ENCODE data around the gene CBX3.
A peak's percentile ranks its signal among the peaks of the same experiment; 100 is the strongest.

Gene CBX3

DNA sequence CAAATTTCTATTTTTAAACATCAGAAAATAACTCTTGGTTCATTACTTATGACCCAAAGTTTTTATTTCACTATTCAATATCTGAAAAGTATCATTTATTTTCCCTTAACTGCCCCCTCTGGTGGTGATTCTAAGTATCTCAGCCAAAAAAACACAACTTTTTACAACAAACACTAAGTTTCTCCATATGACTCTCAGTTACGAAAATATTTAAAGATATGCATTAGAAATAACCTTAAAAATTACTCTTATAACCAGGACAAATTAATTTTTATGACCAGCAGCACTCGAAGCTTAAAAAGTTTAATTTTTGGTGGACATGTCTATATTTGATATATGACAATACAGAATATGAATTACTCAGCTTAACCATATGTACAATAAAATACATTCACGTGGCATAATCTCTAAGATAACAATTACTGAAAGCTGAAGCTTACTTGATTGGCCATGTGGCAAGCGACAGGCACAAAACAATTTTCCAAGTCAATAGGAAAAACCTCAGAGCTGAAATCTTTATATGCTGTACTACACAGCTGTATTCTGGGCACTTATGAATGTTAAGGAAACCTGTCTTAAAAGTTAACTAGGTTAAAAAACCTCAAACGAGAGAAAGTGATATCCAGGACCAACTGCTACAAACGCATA lies 3.3 kb upstream of the CBX3 start:
- H3K4me3 Mint-ChIP-seq, result peak overlapping the region; percentile 99
- no peaks in the 10 kb centered on the region for H3K27me3 Mint-ChIP-seq
- peak overlapping the region; percentile 100 for H3K27ac Mint-ChIP-seq
- H3K4me1 Mint-ChIP-seq (ENCODE audit: low read depth), result peaks cover 36% of the 10 kb centered on the region
- intact Hi-C loops (cut with micrococcal nuclease), result no loop called here
- H3K9me3 Mint-ChIP-seq, result no peaks in the 10 kb centered on the region
- H3K36me3 Mint-ChIP-seq (ENCODE audit: low read depth), result peaks cover 80% of the 10 kb centered on the region

GRCh38 chr7:26198781-26199169 lies 2.8 kb upstream of the CBX3 start:
- H3K4me1 Mint-ChIP-seq (ENCODE audit: low read depth), result peaks cover 36% of the 10 kb centered on the region
- peak overlapping the region; percentile 99 for H3K4me3 Mint-ChIP-seq
- H3K27ac Mint-ChIP-seq, result peak overlapping the region; percentile 100
- peaks cover 75% of the 10 kb centered on the region for H3K36me3 Mint-ChIP-seq (ENCODE audit: low read depth)
- H3K27me3 Mint-ChIP-seq, result no peaks in the 10 kb centered on the region
- intact Hi-C loops (cut with micrococcal nuclease), result no loop called here
- no peaks in the 10 kb centered on the region for H3K9me3 Mint-ChIP-seq

GRCh38 chr7:26199301-26200037 lies 2.1 kb upstream of the CBX3 start:
- Mint-ChIP-seq H3K4me1 (ENCODE audit: low read depth) (peaks cover 36% of the 10 kb centered on the region), H3K27me3 (no peaks in the 10 kb centered on the region), H3K9me3 (no peaks in the 10 kb centered on the region), H3K4me3 (peak overlapping the region; percentile 99), H3K27ac (peak overlapping the region; percentile 100), H3K36me3 (ENCODE audit: low read depth) (peaks cover 72% of the 10 kb centered on the region)
- intact Hi-C loops (cut with micrococcal nuclease), result loop anchor here (2.0 to 5.0 kb wide), 4 partner anchors 93 to 302 kb away; partner anchors contain the start of gene SNX10

DNA sequence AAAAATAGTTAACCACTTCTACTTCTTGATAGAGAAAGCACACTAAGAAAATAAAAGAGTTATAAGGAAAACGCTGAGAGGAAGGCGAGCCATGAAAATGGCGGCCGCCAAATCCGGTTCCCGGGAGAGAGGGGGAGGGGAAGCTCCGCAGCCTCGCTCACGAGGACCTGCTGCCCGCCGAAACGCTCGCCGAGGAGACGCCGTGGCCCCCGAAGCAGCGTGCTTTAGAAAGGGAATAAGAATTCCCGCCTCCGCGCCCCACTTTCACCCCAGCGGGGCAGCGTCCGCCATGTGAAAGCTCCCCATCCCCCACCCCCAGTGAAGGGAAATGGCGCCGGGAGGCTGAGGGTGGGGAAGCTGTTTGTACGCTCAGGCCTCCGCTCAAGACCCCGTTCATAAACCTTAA lies 1.5 kb upstream of the CBX3 start:
- peak overlapping the region; percentile 100 for H3K27ac Mint-ChIP-seq
- intact Hi-C loops (cut with micrococcal nuclease), result loop anchor here (2.0 to 5.0 kb wide), 4 partner anchors 92 to 303 kb away; partner anchors contain the start of gene SNX10
- peaks cover 37% of the 10 kb centered on the region for H3K4me1 Mint-ChIP-seq (ENCODE audit: low read depth)
- H3K36me3 Mint-ChIP-seq (ENCODE audit: low read depth), result peaks cover 72% of the 10 kb centered on the region
- H3K4me3 Mint-ChIP-seq, result peak overlapping the region; percentile 99
- H3K27me3 Mint-ChIP-seq, result no peaks in the 10 kb centered on the region
- no peaks in the 10 kb centered on the region for H3K9me3 Mint-ChIP-seq

- peak within 1 kb of the TSS; percentile 99 for H3K4me3 Mint-ChIP-seq
- no peaks in the 10 kb centered on the region for H3K9me3 Mint-ChIP-seq
- peak within 1 kb of the TSS; percentile 100 for H3K27ac Mint-ChIP-seq
- intact Hi-C loops (cut with micrococcal nuclease), result loop anchor here (2.0 to 5.0 kb wide), 4 partner anchors 92 to 303 kb away; partner anchors contain the start of gene SNX10
- H3K36me3 Mint-ChIP-seq (ENCODE audit: low read depth), result peaks cover 72% of the 10 kb centered on the region
- H3K4me1 Mint-ChIP-seq (ENCODE audit: low read depth), result peaks cover 42% of the 10 kb centered on the region
- H3K27me3 Mint-ChIP-seq, result no peaks in the 10 kb centered on the region
Observed at GRCh38 chr7:26200444-26201246, 900 bp upstream of the CBX3 start, which contains the start of gene HNRNPA2B1. HNRNPA2B1 (minus strand) TSS chr7:26200746; CDS start chr7:26200577, 169 bp downstream.

DNA sequence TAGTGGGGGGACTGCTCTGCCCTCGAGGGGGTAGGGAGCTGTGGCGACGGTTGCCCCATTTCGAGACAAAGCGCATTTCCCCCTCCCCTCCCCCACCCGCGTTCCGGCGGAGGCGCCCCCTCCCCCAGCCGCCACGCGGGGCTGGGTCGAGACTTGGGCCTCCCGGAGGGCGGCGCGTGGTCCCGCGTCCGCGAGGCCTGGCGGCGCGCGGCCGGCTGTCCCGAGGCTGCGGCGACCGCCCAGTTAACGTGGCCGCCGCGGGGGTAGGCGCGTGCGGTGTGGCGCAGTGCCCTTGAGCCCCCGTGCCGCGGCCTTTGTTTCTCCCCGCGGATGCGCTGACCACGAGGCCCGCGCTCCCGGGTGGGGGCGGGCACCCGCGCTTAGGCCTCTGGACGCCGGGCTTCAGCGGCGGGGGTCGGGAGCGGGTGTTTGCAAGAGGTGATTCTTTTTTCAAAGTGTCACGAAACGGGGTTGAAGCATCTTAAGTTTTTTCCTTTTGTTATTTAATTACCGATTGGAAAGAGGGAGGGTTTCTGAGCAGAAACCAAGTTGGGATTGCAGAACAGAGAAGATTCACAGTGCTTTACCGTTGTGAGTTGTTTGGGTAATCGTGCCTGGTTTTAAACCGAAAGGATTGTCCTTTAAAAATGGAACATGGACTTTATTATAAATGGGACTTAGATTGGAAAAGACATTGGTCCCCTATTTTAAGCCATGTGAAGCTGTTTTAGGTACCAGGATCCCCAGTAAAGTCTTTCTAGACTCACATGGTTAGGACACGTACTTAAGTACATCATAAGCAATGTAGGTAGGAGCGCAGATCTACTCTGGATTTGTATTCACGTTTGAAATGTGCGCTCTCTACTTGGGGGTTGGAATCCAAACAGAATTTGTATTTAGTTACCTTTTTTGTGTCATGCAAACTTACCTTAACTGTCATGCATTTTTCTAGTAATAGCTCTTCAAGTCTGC lies 760 bp downstream of the CBX3 start:
- peaks cover 72% of the 10 kb centered on the region for H3K36me3 Mint-ChIP-seq (ENCODE audit: low read depth)

DNA sequence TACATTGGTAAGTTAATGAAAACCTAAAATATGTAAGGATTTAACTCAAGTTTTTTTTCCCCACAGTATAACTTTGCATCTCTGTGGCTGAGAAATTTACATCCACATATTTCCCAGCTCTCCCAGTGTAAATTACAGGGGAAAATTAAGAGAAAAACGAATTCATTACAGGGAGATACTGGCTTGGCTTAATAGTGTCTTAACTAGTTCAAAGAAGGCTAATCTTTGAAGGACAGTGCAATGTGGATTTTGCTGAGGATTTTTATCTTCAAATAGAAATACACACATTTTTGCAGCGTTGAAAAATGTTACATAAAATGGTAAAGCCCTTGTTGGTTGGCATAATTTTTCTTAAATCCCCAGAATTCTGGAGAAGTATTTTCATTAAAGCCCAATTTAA lies 1.5 kb downstream of the CBX3 start:
- H3K4me1 Mint-ChIP-seq (ENCODE audit: low read depth), result peaks cover 34% of the 10 kb centered on the region
- intact Hi-C loops (cut with micrococcal nuclease), result loop anchor here (2.0 to 5.0 kb wide), 4 partner anchors 89 to 306 kb away; partner anchors contain the start of gene SNX10
- no peaks in the 10 kb centered on the region for H3K27me3 Mint-ChIP-seq
- no peak overlapping the region for H3K27ac Mint-ChIP-seq
- H3K9me3 Mint-ChIP-seq, result no peaks in the 10 kb centered on the region
- H3K36me3 Mint-ChIP-seq (ENCODE audit: low read depth), result peaks cover 73% of the 10 kb centered on the region
- peak overlapping the region; percentile 82 for H3K4me3 Mint-ChIP-seq

More for the DNA sequence above, 760 bp downstream of the CBX3 start:
- intact Hi-C loops (cut with micrococcal nuclease), result loop anchor here (2.0 to 5.0 kb wide), 4 partner anchors 90 to 305 kb away; partner anchors contain the start of gene SNX10
- peak overlapping the region; percentile 82 for H3K4me3 Mint-ChIP-seq
- peak overlapping the region; percentile 100 for H3K27ac Mint-ChIP-seq
- no peaks in the 10 kb centered on the region for H3K9me3 Mint-ChIP-seq
- peaks cover 33% of the 10 kb centered on the region for H3K4me1 Mint-ChIP-seq (ENCODE audit: low read depth)
- H3K27me3 Mint-ChIP-seq, result no peaks in the 10 kb centered on the region

GRCh38 chr7:26208040-26208439 lies 6.5 kb downstream of the CBX3 start:
- H3K36me3 Mint-ChIP-seq (ENCODE audit: low read depth), result peaks cover 89% of the 10 kb centered on the region
- H3K27me3 Mint-ChIP-seq, result no peaks in the 10 kb centered on the region
- peak overlapping the region; percentile 30 for H3K27ac Mint-ChIP-seq
- peaks cover 39% of the 10 kb centered on the region for H3K4me1 Mint-ChIP-seq (ENCODE audit: low read depth)
- H3K4me3 Mint-ChIP-seq, result no peak overlapping the region
- intact Hi-C loops (cut with micrococcal nuclease), result no loop called here
- H3K9me3 Mint-ChIP-seq, result no peaks in the 10 kb centered on the region

DNA sequence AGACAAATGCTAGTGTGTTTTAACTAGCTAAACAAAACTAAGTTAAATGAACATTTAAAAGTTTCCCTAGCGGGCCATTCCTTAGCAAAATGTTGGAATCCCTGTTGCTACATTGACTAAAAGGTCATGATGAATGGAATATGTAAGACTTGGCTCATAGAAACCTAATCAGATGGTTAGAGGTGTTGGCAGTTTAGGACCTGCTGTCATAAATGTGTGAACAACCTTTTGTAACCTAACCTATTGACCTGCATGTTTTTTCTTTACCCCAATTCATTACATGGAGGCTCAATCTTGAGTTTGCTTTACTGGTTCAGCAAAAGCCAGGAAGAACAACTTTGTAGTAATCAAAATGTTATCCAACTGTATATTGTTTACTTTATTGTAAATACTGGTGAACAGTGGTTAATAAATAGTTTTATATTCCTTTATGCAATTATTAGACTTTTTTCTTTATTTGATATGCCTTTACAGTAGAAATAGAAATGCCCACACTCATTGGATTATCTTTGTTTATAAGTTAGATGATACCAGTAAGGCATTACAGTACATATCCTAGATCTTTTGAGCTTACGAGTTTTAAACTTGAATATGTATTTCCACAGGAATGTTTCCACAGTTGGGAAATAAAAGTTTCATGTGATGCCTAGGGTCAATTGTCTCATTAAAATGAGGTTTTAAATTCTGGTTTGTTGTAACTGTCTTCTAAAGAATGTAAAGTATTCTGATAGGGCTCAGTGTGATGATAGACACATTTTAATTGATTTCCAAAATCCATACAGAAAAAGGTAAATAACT lies 11.6 kb downstream of the CBX3 start:
- no peaks in the 10 kb centered on the region for H3K27me3 Mint-ChIP-seq
- peaks cover 49% of the 10 kb centered on the region for H3K36me3 Mint-ChIP-seq (ENCODE audit: low read depth)
- H3K4me1 Mint-ChIP-seq (ENCODE audit: low read depth), result peaks cover 12% of the 10 kb centered on the region
- H3K4me3 Mint-ChIP-seq, result no peak overlapping the region
- H3K27ac Mint-ChIP-seq, result no peak overlapping the region
- intact Hi-C loops (cut with micrococcal nuclease), result no loop called here
- no peaks in the 10 kb centered on the region for H3K9me3 Mint-ChIP-seq

- Mint-ChIP-seq H3K36me3 (ENCODE audit: low read depth) (peaks cover 41% of the 10 kb centered on the region), H3K4me3 (no peak overlapping the region), H3K4me1 (ENCODE audit: low read depth) (peaks cover 12% of the 10 kb centered on the region), H3K27ac (no peak overlapping the region), H3K27me3 (no peaks in the 10 kb centered on the region), H3K9me3 (no peaks in the 10 kb centered on the region)
- intact Hi-C loops (cut with micrococcal nuclease), result no loop called here
Observed at GRCh38 chr7:26213807-26214515, 12.4 kb downstream of the CBX3 start.

- Mint-ChIP-seq H3K9me3 (no peaks in the 10 kb centered on the region), H3K36me3 (ENCODE audit: low read depth) (peaks cover 20% of the 10 kb centered on the region), H3K27ac (no peak overlapping the region), H3K4me3 (no peak overlapping the region), H3K27me3 (no peaks in the 10 kb centered on the region), H3K4me1 (ENCODE audit: low read depth) (peaks cover 12% of the 10 kb centered on the region)
- intact Hi-C loops (cut with micrococcal nuclease), result no loop called here
Observed at GRCh38 chr7:26216049-26216448, 14.5 kb downstream of the CBX3 start.

GRCh38 chr7:26224359-26224758 lies 22.8 kb downstream of the CBX3 start:
- Mint-ChIP-seq H3K4me3 (no peak overlapping the region), H3K4me1 (ENCODE audit: low read depth) (no peaks in the 10 kb centered on the region), H3K9me3 (no peaks in the 10 kb centered on the region), H3K27me3 (no peaks in the 10 kb centered on the region), H3K36me3 (ENCODE audit: low read depth) (no peaks in the 10 kb centered on the region), H3K27ac (no peak overlapping the region)
- intact Hi-C loops (cut with micrococcal nuclease), result no loop called here

Data from dendritic cell treated with granulocyte-macrophage colony-stimulating factor and Interleukin-4, amounts not matched to agents 40 ng/mL and 50 ng/mL, for 4 days (primary cell).